Omental fat pad (tissue), 4 donors: ENCODE measurements around the gene SIAE. TPM values are rescaled to one million over a fixed set of nuclear protein-coding genes. Genes with fewer than 3 reads are reported as not detected.
A peak's percentile ranks its signal among the peaks of the same experiment; 100 is the strongest.

Source experiments
- ATAC-seq: fragments of 150-250 bp; one replicate; pipeline ENCODE4 v1.9.1; 2016; ENCODE audit warnings: mild to moderate bottlenecking, moderate library complexity; ENCODE audit not compliant: low FRiP score
- DNase-seq: peaks from one replicate; pipeline ENCODE4 v3.0.0-alpha.2; 2019; ENCODE audit warnings: low spot score
- CTCF ChIP-seq, 3 donors: fragments of 450-650 bp; IDR thresholded peaks; one replicate each; pipeline ENCODE4 v1.5.1; 2016 to 2017; ENCODE audit warnings: antibody characterized with exemption in 3 of 3, mild to moderate bottlenecking in 3 of 3, moderate library complexity in 2 of 3
- total RNA-seq, 4 donors: library from RNA; depleted of rRNA; stranded (reverse); fragments of >200 nt; gene quantifications; one replicate each; pipeline ENCODE4 v1.1.0, GENCODE V29; 2016

Gene SIAE
- total RNA-seq, 4 donors from 2014 or later = 14.7 to 24.9 (median 20.0) TPM

GRCh38 chr11:124629961-124630360 lies 43.6 kb downstream of the SIAE start:
- no peak for TF ChIP-seq CTCF (IDR thresholded peaks at IDR 0.05)
- DNase-seq = no peak
- ATAC-seq = no peak

GRCh38 chr11:124627546-124627945 lies 46.0 kb downstream of the SIAE start:
- no peak for TF ChIP-seq CTCF (IDR thresholded peaks at IDR 0.05)
- no peak for DNase-seq
- no peak for ATAC-seq

GRCh38 chr11:124625504-124626168 lies 47.9 kb downstream of the SIAE start:
- TF ChIP-seq CTCF (IDR thresholded peaks at IDR 0.05) = no peak
- ATAC-seq = no peak
- DNase-seq = no peak

- no peak for DNase-seq
- ATAC-seq = no peak
- no peak for TF ChIP-seq CTCF (IDR thresholded peaks at IDR 0.05)
Observed at GRCh38 chr11:124623861-124624525, 49.5 kb downstream of the SIAE start.

- DNase-seq (peak; percentile 77), ATAC-seq (peak; percentile 97)
- TF ChIP-seq CTCF (IDR thresholded peaks at IDR 0.05) = no peak
Observed at GRCh38 chr11:124622531-124623451, 50.7 kb downstream of the SIAE start, which contains the start of gene TBRG1. TBRG1 (plus strand) TSS chr11:124622864; CDS start chr11:124623084, 220 bp downstream.

GRCh38 chr11:124618863-124619262 lies 54.7 kb downstream of the SIAE start:
- no peak for DNase-seq
- ATAC-seq = no peak
- TF ChIP-seq CTCF (IDR thresholded peaks at IDR 0.05) = no peak
